Measurements from ENCODE around the gene MYH3.

- TF ChIP-seq POLR2AphosphoS5 (IDR thresholded peaks at IDR 0.05; ENCODE audit: borderline replicate concordance, low read depth, low read length): no peak
- no peak for TF ChIP-seq EZH2 (IDR thresholded peaks at IDR 0.05)
- no peak for TF ChIP-seq FOXP2 (optimal IDR thresholded peaks at IDR 0.05; ENCODE audit: control extremely low read depth, extremely low read length, insufficient read depth)
Observed at GRCh38 chr17:10605221-10605783, 51.8 kb downstream of the MYH3 start.

Measured in SK-N-MC (cell line).